Right renal pelvis (tissue), 4 donors: Measurements from ENCODE around the gene NF1. TPM values are rescaled to one million over a fixed set of nuclear protein-coding genes. Genes with fewer than 3 reads are reported as not detected.
"Not testable (repeated sequence)": the region's sequence is repeated elsewhere in the genome, so short reads cannot be mapped to it uniquely, and the experiment has no call there.

Source experiments
- DNase-seq, 4 donors: peaks; one replicate each; pipeline ENCODE4 v3.0.0-alpha.2; 2013; ENCODE audit warnings: low read depth in 4 of 4, low spot score in 3 of 4, missing footprints in 1 of 4
- polyA plus RNA-seq, 4 donors: library from polyadenylated mRNA; unstranded; fragments of 120-200 nt; gene quantifications; one replicate each; pipeline ENCODE4 v1.2.1, GENCODE V29; 2013; ENCODE audit not compliant: insufficient read length in 4 of 4

Gene NF1
- 10 to 100 TPM; 36.6 to 42.1 (median 39.1) TPM for polyA plus RNA-seq

- peak; percentile 91 to 95 (median 92) for DNase-seq
These were observed at the start of gene NF1 for GRCh38 chr17:31094600-31095235. Gene NF1 (plus strand): TSS chr17:31094977. CDS start chr17:31095310, 333 bp downstream.

GRCh38 chr17:31046856-31047425, 47.8 kb upstream of the NF1 start:
- not testable (repeated sequence) for DNase-seq

- no peak for DNase-seq
These were observed 46.6 kb upstream of the NF1 start for GRCh38 chr17:31048142-31048541.

GRCh38 chr17:31048780-31049179, 46.0 kb upstream of the NF1 start:
- DNase-seq, result no peak

GRCh38 chr17:31050948-31051347, 43.8 kb upstream of the NF1 start:
- DNase-seq, result no peak

- DNase-seq, result no peak
These were observed 43.3 kb upstream of the NF1 start for GRCh38 chr17:31051506-31051905.

GRCh38 chr17:31052187-31052889, 42.4 kb upstream of the NF1 start:
- no peak for DNase-seq

- no peak for DNase-seq
These were observed 41.7 kb upstream of the NF1 start for GRCh38 chr17:31053071-31053470.

- DNase-seq, result no peak
These were observed 40.0 kb upstream of the NF1 start for GRCh38 chr17:31054761-31055160.

GRCh38 chr17:31058976-31059375, 35.8 kb upstream of the NF1 start:
- no peak for DNase-seq

GRCh38 chr17:31060791-31061550, 33.8 kb upstream of the NF1 start:
- no peak for DNase-seq

- no peak for DNase-seq
These were observed 33.1 kb upstream of the NF1 start for GRCh38 chr17:31061678-31062077.

GRCh38 chr17:31062346-31062745, 32.4 kb upstream of the NF1 start:
- DNase-seq, result no peak

GRCh38 chr17:31064707-31065106, 30.1 kb upstream of the NF1 start:
- DNase-seq, result no peak

GRCh38 chr17:31067691-31068184, 27.0 kb upstream of the NF1 start:
- DNase-seq, result no peak

- DNase-seq, result no peak
These were observed 26.5 kb upstream of the NF1 start for GRCh38 chr17:31068291-31068690.

GRCh38 chr17:31072186-31072585, 22.6 kb upstream of the NF1 start:
- DNase-seq, result no peak

- DNase-seq, result no peak
These were observed 21.4 kb upstream of the NF1 start for GRCh38 chr17:31073411-31073810.

GRCh38 chr17:31074772-31075555, 19.8 kb upstream of the NF1 start:
- DNase-seq, result no peak

- no peak for DNase-seq
These were observed 16.5 kb upstream of the NF1 start for GRCh38 chr17:31078290-31078689.
